ENCODE data around the gene PDGFRB. TPM values are rescaled to one million over a fixed set of nuclear protein-coding genes. Genes with fewer than 3 reads are reported as not detected.
A peak's percentile ranks its signal among the peaks of the same experiment; 100 is the strongest.

PDGFRB gene
- total RNA-seq (2014; rRNA removed; shearing (Covaris generic)) = 98.6 and 113 TPM in 2 replicates

- H3K27ac ChIP-seq = peak within 1 kb of the TSS; percentile 35
These were observed at the start of gene PDGFRB for GRCh38 chr5:150155258-150156026. Gene PDGFRB, minus strand, starts transcription at chr5:150155845. Its CDS starts 18,798 bp downstream, at chr5:150137047.

GRCh38 chr5:150204590-150204960 lies 48.9 kb upstream of the PDGFRB start:
- Histone ChIP-seq H3K4me1 (replicated peaks) (peaks cover 14% of the 10 kb centered on the region), H3K4me3 (no peak overlapping the region), H3K9me3 (replicated peaks) (no peaks in the 10 kb centered on the region), H3K27ac (no peak overlapping the region), H3K36me3 (0 out of 2 replicates have a peak, but pooled peaks cover 4% of the 10 kb centered on the region), H3K27me3 (replicated peaks) (no peaks in the 10 kb centered on the region)
- no peak for DNase-seq (ENCODE audit: low read depth in 1 of 2, low spot score in 2 of 2)

More at GRCh38 chr5:150155258-150156026, at the start of gene PDGFRB:
- peak within 1 kb of the TSS; percentile 43 for H3K4me3 ChIP-seq
- H3K27me3 ChIP-seq (replicated peaks) = no peaks in the 10 kb centered on the region
- H3K4me1 ChIP-seq (replicated peaks) = peaks cover 83% of the 10 kb centered on the region
- DNase-seq (ENCODE audit: low read depth in 1 of 2, low spot score in 2 of 2) = peak; percentile 96
- no peaks in the 10 kb centered on the region for H3K9me3 ChIP-seq (replicated peaks)
- peaks cover 33% of the 10 kb centered on the region for H3K36me3 ChIP-seq

- Histone ChIP-seq H3K9me3 (replicated peaks) (no peaks in the 10 kb centered on the region), H3K4me3 (no peak overlapping the region), H3K27me3 (replicated peaks) (no peaks in the 10 kb centered on the region), H3K36me3 (no peaks in the 10 kb centered on the region), H3K27ac (no peak overlapping the region), H3K4me1 (replicated peaks) (peaks cover 9% of the 10 kb centered on the region)
- DNase-seq (ENCODE audit: low read depth in 1 of 2, low spot score in 2 of 2) = no peak
These were observed 48.4 kb upstream of the PDGFRB start for GRCh38 chr5:150203832-150204589.

GRCh38 chr5:150202501-150202900 lies 46.9 kb upstream of the PDGFRB start:
- H3K4me3 ChIP-seq = no peak overlapping the region
- no peak for DNase-seq (ENCODE audit: low read depth in 1 of 2, low spot score in 2 of 2)
- H3K27ac ChIP-seq = no peak overlapping the region

GRCh38 chr5:150197476-150197875 lies 41.8 kb upstream of the PDGFRB start:
- no peak overlapping the region for H3K4me3 ChIP-seq
- no peaks in the 10 kb centered on the region for H3K27me3 ChIP-seq (replicated peaks)
- H3K27ac ChIP-seq = no peak overlapping the region
- H3K9me3 ChIP-seq (replicated peaks) = no peaks in the 10 kb centered on the region
- no peaks in the 10 kb centered on the region for H3K4me1 ChIP-seq (replicated peaks)
- DNase-seq (ENCODE audit: low read depth in 1 of 2, low spot score in 2 of 2) = no peak
- no peaks in the 10 kb centered on the region for H3K36me3 ChIP-seq

More at GRCh38 chr5:150202501-150202900, 46.9 kb upstream of the PDGFRB start:
- no peaks in the 10 kb centered on the region for H3K27me3 ChIP-seq (replicated peaks)
- H3K4me1 ChIP-seq (replicated peaks) = no peaks in the 10 kb centered on the region
- H3K9me3 ChIP-seq (replicated peaks) = no peaks in the 10 kb centered on the region
- no peaks in the 10 kb centered on the region for H3K36me3 ChIP-seq

GRCh38 chr5:150196986-150197385 lies 41.3 kb upstream of the PDGFRB start:
- no peaks in the 10 kb centered on the region for H3K27me3 ChIP-seq (replicated peaks)
- DNase-seq (ENCODE audit: low read depth in 1 of 2, low spot score in 2 of 2) = no peak
- no peak overlapping the region for H3K27ac ChIP-seq
- H3K4me1 ChIP-seq (replicated peaks) = no peaks in the 10 kb centered on the region
- H3K36me3 ChIP-seq = no peaks in the 10 kb centered on the region
- H3K9me3 ChIP-seq (replicated peaks) = no peaks in the 10 kb centered on the region
- no peak overlapping the region for H3K4me3 ChIP-seq

- no peaks in the 10 kb centered on the region for H3K9me3 ChIP-seq (replicated peaks)
- DNase-seq (ENCODE audit: low read depth in 1 of 2, low spot score in 2 of 2) = no peak
- H3K36me3 ChIP-seq = no peaks in the 10 kb centered on the region
- no peak overlapping the region for H3K4me3 ChIP-seq
- peaks cover 3% of the 10 kb centered on the region for H3K4me1 ChIP-seq (replicated peaks)
- H3K27ac ChIP-seq = no peak overlapping the region
- H3K27me3 ChIP-seq (replicated peaks) = no peaks in the 10 kb centered on the region
These were observed 40.9 kb upstream of the PDGFRB start for GRCh38 chr5:150196514-150196913.

GRCh38 chr5:150195736-150196485 lies 40.3 kb upstream of the PDGFRB start:
- Histone ChIP-seq H3K36me3 (no peaks in the 10 kb centered on the region), H3K4me3 (no peak overlapping the region), H3K27me3 (replicated peaks) (no peaks in the 10 kb centered on the region), H3K9me3 (replicated peaks) (no peaks in the 10 kb centered on the region), H3K4me1 (replicated peaks) (peaks cover 9% of the 10 kb centered on the region), H3K27ac (no peak overlapping the region)
- no peak for DNase-seq (ENCODE audit: low read depth in 1 of 2, low spot score in 2 of 2)

- H3K9me3 ChIP-seq (replicated peaks) = no peaks in the 10 kb centered on the region
- peaks cover 7% of the 10 kb centered on the region; the same call in 1 of the 2 replicates for H3K27me3 ChIP-seq (replicated peaks)
These were observed 36.8 kb upstream of the PDGFRB start for GRCh38 chr5:150192462-150192861.

GRCh38 chr5:150190987-150191386 lies 35.3 kb upstream of the PDGFRB start:
- DNase-seq (ENCODE audit: low read depth in 1 of 2, low spot score in 2 of 2) = no peak
- H3K27me3 ChIP-seq (replicated peaks) = peaks cover 7% of the 10 kb centered on the region; the same call in 1 of the 2 replicates
- peaks cover 9% of the 10 kb centered on the region for H3K4me1 ChIP-seq (replicated peaks)
- no peak overlapping the region for H3K4me3 ChIP-seq
- no peak overlapping the region for H3K27ac ChIP-seq
- no peaks in the 10 kb centered on the region for H3K9me3 ChIP-seq (replicated peaks)
- no peaks in the 10 kb centered on the region for H3K36me3 ChIP-seq

More at GRCh38 chr5:150192462-150192861, 36.8 kb upstream of the PDGFRB start:
- Histone ChIP-seq H3K4me1 (replicated peaks) (peaks cover 9% of the 10 kb centered on the region), H3K4me3 (no peak overlapping the region), H3K27ac (no peak overlapping the region), H3K36me3 (no peaks in the 10 kb centered on the region)
- no peak for DNase-seq (ENCODE audit: low read depth in 1 of 2, low spot score in 2 of 2)

- peaks cover 7% of the 10 kb centered on the region; the same call in 1 of the 2 replicates for H3K27me3 ChIP-seq (replicated peaks)
- H3K4me1 ChIP-seq (replicated peaks) = peaks cover 9% of the 10 kb centered on the region
- H3K36me3 ChIP-seq = no peaks in the 10 kb centered on the region
- no peak overlapping the region for H3K4me3 ChIP-seq
- H3K27ac ChIP-seq = no peak overlapping the region
- DNase-seq (ENCODE audit: low read depth in 1 of 2, low spot score in 2 of 2) = no peak
- no peaks in the 10 kb centered on the region for H3K9me3 ChIP-seq (replicated peaks)
These were observed 34.9 kb upstream of the PDGFRB start for GRCh38 chr5:150190503-150190979.

GRCh38 chr5:150189728-150190502 lies 34.3 kb upstream of the PDGFRB start, which contains the start of gene SLC6A7:
Gene SLC6A7, plus strand, starts transcription at chr5:150190062. Its CDS starts 266 bp downstream, at chr5:150190328.
- Histone ChIP-seq H3K4me3 (no peak within 1 kb of the TSS), H3K4me1 (replicated peaks) (peaks cover 9% of the 10 kb centered on the region), H3K27ac (no peak within 1 kb of the TSS), H3K9me3 (replicated peaks) (no peaks in the 10 kb centered on the region), H3K36me3 (no peaks in the 10 kb centered on the region), H3K27me3 (replicated peaks) (peaks cover 7% of the 10 kb centered on the region; the same call in 1 of the 2 replicates)
- DNase-seq (ENCODE audit: low read depth in 1 of 2, low spot score in 2 of 2) = no peak

- Histone ChIP-seq H3K4me3 (no peak overlapping the region), H3K27ac (no peak overlapping the region), H3K36me3 (no peaks in the 10 kb centered on the region), H3K27me3 (replicated peaks) (peaks cover 7% of the 10 kb centered on the region; the same call in 1 of the 2 replicates), H3K4me1 (replicated peaks) (peaks cover 9% of the 10 kb centered on the region), H3K9me3 (replicated peaks) (no peaks in the 10 kb centered on the region)
- DNase-seq (ENCODE audit: low read depth in 1 of 2, low spot score in 2 of 2) = no peak
These were observed 33.7 kb upstream of the PDGFRB start for GRCh38 chr5:150189326-150189725.

Measured in SJSA1 (cell line).